HUES6 (cell line): ENCODE data around the gene TNRC18.
"Not testable (repeated sequence)": the region's sequence is repeated elsewhere in the genome, so short reads cannot be mapped to it uniquely, and the experiment has no call there.

Experiments
- H3K27ac ChIP-seq: 2 replicates; pipeline ENCODE4 v1.7.0; 2013; ENCODE audit warnings: low read depth, mild to moderate bottlenecking, low read length, inconsistent platforms
- H3K27me3 ChIP-seq: 2 replicates; pipeline ENCODE4 v1.6.1; 2013; ENCODE audit warnings: low read length; ENCODE audit not compliant: control insufficient read depth, insufficient read depth
- H3K36me3 ChIP-seq: 2 replicates; pipeline ENCODE4 v1.6.1; 2013; ENCODE audit warnings: low read length; ENCODE audit not compliant: control insufficient read depth, insufficient read depth
- H3K4me1 ChIP-seq: 2 replicates; pipeline ENCODE4 v1.6.1; 2013; ENCODE audit warnings: low read length; ENCODE audit not compliant: control insufficient read depth, insufficient read depth
- H3K4me3 ChIP-seq: 2 replicates; pipeline ENCODE4 v1.5.1; 2013; ENCODE audit warnings: low read depth, low read length
- H3K9ac ChIP-seq: one replicate; pipeline ENCODE4 v1.6.1; 2013; ENCODE audit warnings: mild to moderate bottlenecking, low read length
- H3K9me3 ChIP-seq: 2 replicates; pipeline ENCODE4 v1.6.1; 2013; ENCODE audit warnings: low read depth, low read length; ENCODE audit not compliant: control insufficient read depth, insufficient read depth

The TNRC18 gene

GRCh38 chr7:5312276-5313070, 111.2 kb downstream of the TNRC18 start:
- peaks cover 14% of the 10 kb centered on the region for H3K36me3 ChIP-seq
- H3K27me3 ChIP-seq, result not testable (repeated sequence)

GRCh38 chr7:5310822-5311405, 112.7 kb downstream of the TNRC18 start:
- H3K4me1 ChIP-seq, result no peaks in the 10 kb centered on the region
- no peak overlapping the region for H3K27ac ChIP-seq
- H3K4me3 ChIP-seq, result no peak overlapping the region
- H3K36me3 ChIP-seq, result peaks cover 14% of the 10 kb centered on the region
- H3K9me3 ChIP-seq, result no peaks in the 10 kb centered on the region
- H3K9ac ChIP-seq, result no peak overlapping the region
- no peaks in the 10 kb centered on the region for H3K27me3 ChIP-seq

More at GRCh38 chr7:5312276-5313070, 111.2 kb downstream of the TNRC18 start:
- H3K4me1 ChIP-seq, H3K9ac ChIP-seq, H3K27ac ChIP-seq, H3K9me3 ChIP-seq, H3K4me3 ChIP-seq: not testable (repeated sequence)

GRCh38 chr7:5309146-5309545, 114.5 kb downstream of the TNRC18 start:
- H3K4me3 ChIP-seq, result no peak overlapping the region
- no peak overlapping the region for H3K9ac ChIP-seq
- no peak overlapping the region for H3K27ac ChIP-seq
- no peaks in the 10 kb centered on the region for H3K9me3 ChIP-seq
- H3K27me3 ChIP-seq, result no peaks in the 10 kb centered on the region
- H3K4me1 ChIP-seq, result no peaks in the 10 kb centered on the region
- H3K36me3 ChIP-seq, result peaks cover 10% of the 10 kb centered on the region

GRCh38 chr7:5307221-5308142, 116.2 kb downstream of the TNRC18 start:
- H3K4me3 ChIP-seq, H3K4me1 ChIP-seq, H3K27ac ChIP-seq, H3K27me3 ChIP-seq, H3K9ac ChIP-seq, H3K36me3 ChIP-seq, H3K9me3 ChIP-seq: not testable (repeated sequence)

- H3K27me3 ChIP-seq, H3K9ac ChIP-seq, H3K9me3 ChIP-seq, H3K4me1 ChIP-seq, H3K4me3 ChIP-seq, H3K36me3 ChIP-seq, H3K27ac ChIP-seq: not testable (repeated sequence)
Observed at GRCh38 chr7:5305050-5305449, 118.6 kb downstream of the TNRC18 start.

- no peaks in the 10 kb centered on the region for H3K4me1 ChIP-seq
Observed at GRCh38 chr7:5303591-5304505, 119.8 kb downstream of the TNRC18 start.

GRCh38 chr7:5303061-5303460, 120.6 kb downstream of the TNRC18 start:
- Histone ChIP-seq H3K27ac (no peak overlapping the region), H3K36me3 (no peaks in the 10 kb centered on the region; the same call in 1 of the 2 replicates), H3K9me3 (no peaks in the 10 kb centered on the region), H3K4me1 (no peaks in the 10 kb centered on the region), H3K27me3 (peaks cover under 1% of the 10 kb centered on the region; the same call in 1 of the 2 replicates), H3K9ac (no peak overlapping the region), H3K4me3 (no peak overlapping the region)

More at GRCh38 chr7:5303591-5304505, 119.8 kb downstream of the TNRC18 start:
- Histone ChIP-seq H3K9ac (no peak overlapping the region), H3K4me3 (no peak overlapping the region), H3K27me3 (no peaks in the 10 kb centered on the region), H3K27ac (no peak overlapping the region), H3K36me3 (no peaks in the 10 kb centered on the region; the same call in 1 of the 2 replicates), H3K9me3 (no peaks in the 10 kb centered on the region)

- Histone ChIP-seq H3K9me3 (no peaks in the 10 kb centered on the region), H3K27ac (no peak overlapping the region), H3K9ac (no peak overlapping the region), H3K4me3 (no peak overlapping the region), H3K4me1 (no peaks in the 10 kb centered on the region), H3K27me3 (peaks cover 5% of the 10 kb centered on the region), H3K36me3 (no peaks in the 10 kb centered on the region)
Observed at GRCh38 chr7:5302577-5302976, 121.1 kb downstream of the TNRC18 start.

- no peak overlapping the region for H3K9ac ChIP-seq
- H3K36me3 ChIP-seq, result no peaks in the 10 kb centered on the region
- no peak overlapping the region for H3K27ac ChIP-seq
- peaks cover 10% of the 10 kb centered on the region; the same call in 1 of the 2 replicates for H3K4me1 ChIP-seq
- H3K9me3 ChIP-seq, result no peaks in the 10 kb centered on the region
- no peak overlapping the region for H3K4me3 ChIP-seq
- peaks cover 13% of the 10 kb centered on the region for H3K27me3 ChIP-seq
Observed at GRCh38 chr7:5300366-5300765, 123.3 kb downstream of the TNRC18 start.

- peaks cover 4% of the 10 kb centered on the region for H3K36me3 ChIP-seq
- peaks cover 13% of the 10 kb centered on the region for H3K27me3 ChIP-seq
- H3K9me3 ChIP-seq, result no peaks in the 10 kb centered on the region; the same call in 1 of the 2 replicates
- no peak overlapping the region for H3K27ac ChIP-seq
- H3K4me1 ChIP-seq, result peaks cover 10% of the 10 kb centered on the region; the same call in 1 of the 2 replicates
- peak overlapping the region; percentile 50 for H3K4me3 ChIP-seq
- no peak overlapping the region for H3K9ac ChIP-seq
Observed at GRCh38 chr7:5296611-5297226, 126.9 kb downstream of the TNRC18 start.
